Kidney (tissue), 14 donors: Measurements from ENCODE around the gene FOXL2. TPM values are rescaled to one million over a fixed set of nuclear protein-coding genes. Genes with fewer than 3 reads are reported as not detected.

ENCODE experiments used
- DNase-seq, 5 donors: peaks; one replicate each; pipeline ENCODE4 v3.0.0-alpha.2; 2013 to 2020
- FAIRE-seq: peaks from 2 replicates; lab custom pipeline; 2012; peaks lifted over from hg19 to GRCh38; lab: Jason Lieb, UNC
- H3K27ac ChIP-seq, 2 donors: one replicate each; pipeline ENCODE4 v1.7.0; 2013; ENCODE audit warnings: low read depth in 2 of 2, low read length in 2 of 2, inconsistent platforms in 1 of 2
- H3K27me3 ChIP-seq: one replicate; pipeline ENCODE4 v1.7.1; 2013; ENCODE audit warnings: low read length, inconsistent platforms; ENCODE audit not compliant: control insufficient read depth, insufficient read depth
- H3K36me3 ChIP-seq, 3 donors: one replicate each; pipeline versions ENCODE4 v1.7.0 to v1.7.1; 2013; ENCODE audit warnings: low read length in 3 of 3, control low read depth in 1 of 3, inconsistent platforms in 1 of 3; ENCODE audit not compliant: insufficient read depth in 3 of 3, control insufficient read depth in 2 of 3
- H3K4me1 ChIP-seq, 3 donors: one replicate each; pipeline versions ENCODE4 v1.7.0 to v1.7.1; 2013; ENCODE audit warnings: low read length in 3 of 3, inconsistent platforms in 1 of 3, low read depth in 1 of 3; ENCODE audit not compliant: control insufficient read depth in 2 of 3, insufficient read depth in 2 of 3
- H3K4me3 ChIP-seq, 3 donors: one replicate each; pipeline versions ENCODE4 v1.7.0 to v1.8.1; 2013; ENCODE audit warnings: low read length in 3 of 3, control low read depth in 1 of 3, inconsistent platforms in 1 of 3
- H3K9ac ChIP-seq, 3 donors: one replicate each; pipeline versions ENCODE4 v1.7.0 to v1.7.1; 2013; ENCODE audit warnings: low read length in 3 of 3, control low read depth in 1 of 3, inconsistent platforms in 1 of 3
- H3K9me3 ChIP-seq, 3 donors: one replicate each; pipeline versions ENCODE4 v1.7.0 to v1.7.1; 2013; ENCODE audit warnings: low read length in 3 of 3, control low read depth in 1 of 3, inconsistent platforms in 1 of 3; ENCODE audit not compliant: control insufficient read depth in 2 of 3, insufficient read depth in 1 of 3
- CTCF ChIP-seq: IDR thresholded peaks from 3 replicates; pipeline ENCODE4 v1.5.1; 2012; ENCODE audit warnings: mild to moderate bottlenecking, moderate library complexity, borderline replicate concordance; ENCODE audit not compliant: insufficient read depth; ENCODE audit errors: extremely low read depth
- intact Hi-C: fragments of 100-400 bp; cut with DNase I; formaldehyde crosslinking; loops from one replicate; pipeline ENCODE4 v1.11.1; 2022
- polyA plus RNA-seq: library from polyadenylated mRNA; stranded (reverse); fragments of 350-450 nt; fragmentation: Illumina TruSeq; extraction: RNeasy Lipid Tissue Mini Kit (QIAGEN cat#74804); gene quantifications from one replicate; pipeline ENCODE4 v1.2.3, GENCODE V29; 2014; ENCODE audit warnings: low read depth, low replicate concordance; ENCODE audit not compliant: insufficient read depth
- total RNA-seq: library from RNA; stranded (reverse); fragmentation: NEBNext Ultra II Directional; extraction: Animal tissue kit (Norgen Biotek cat#: 25700); gene quantifications from one replicate; pipeline ENCODE4 v1.2.1, GENCODE V29; 2021
- donor health status: control.
- donor health status: control.
- donor health status: control.
- donor health status: control.
- donor health status: control.
- donor health status: DM: yes; HTN: yes; CAD: no.
- donor health status: Normal renal cell carcinoma (clear cell type).

FOXL2 gene
- total and polyA plus RNA-seq, 2 donors from 2014 or later, result not detected

GRCh38 chr3:138949002-138949418 is 2.1 kb upstream of the FOXL2 start:
- peaks cover 0 to 20% (median 0%) of the 10 kb centered on the region in 3 donors for H3K4me1 ChIP-seq
- no peak overlapping the region for H3K9ac ChIP-seq
- no peak overlapping the region for H3K27ac ChIP-seq
- no peak overlapping the region for H3K4me3 ChIP-seq
- peaks cover 47% of the 10 kb centered on the region for H3K27me3 ChIP-seq
- FAIRE-seq, result no peak
- H3K9me3 ChIP-seq, result no peaks in the 10 kb centered on the region
- DNase-seq, result peak in 2 of 5 donors; percentile 26 to 29
- intact Hi-C loops, result no loop called here
- TF ChIP-seq CTCF, result no peak
- no peaks in the 10 kb centered on the region for H3K36me3 ChIP-seq

GRCh38 chr3:138948371-138949001 is 1.5 kb upstream of the FOXL2 start:
- peaks cover 0 to 20% (median 0%) of the 10 kb centered on the region in 3 donors for H3K4me1 ChIP-seq

GRCh38 chr3:138947495-138948121 is 671 bp upstream of the FOXL2 start:
- intact Hi-C loops, result no loop called here
- DNase-seq (peak in 1 of 5 donors; percentile 18), FAIRE-seq (no peak)
- Histone ChIP-seq H3K4me3 (no peak overlapping the region), H3K27me3 (peaks cover 61% of the 10 kb centered on the region), H3K4me1 (peaks cover 0 to 20% (median 0%) of the 10 kb centered on the region in 3 donors), H3K36me3 (no peaks in the 10 kb centered on the region), H3K27ac (no peak overlapping the region), H3K9me3 (no peaks in the 10 kb centered on the region), H3K9ac (no peak overlapping the region)
- no peak for TF ChIP-seq CTCF

More at GRCh38 chr3:138948371-138949001, 1.5 kb upstream of the FOXL2 start:
- no peak for TF ChIP-seq CTCF
- Histone ChIP-seq H3K4me3 (no peak overlapping the region), H3K9ac (no peak overlapping the region), H3K9me3 (no peaks in the 10 kb centered on the region), H3K27ac (no peak overlapping the region), H3K27me3 (peaks cover 53% of the 10 kb centered on the region), H3K36me3 (no peaks in the 10 kb centered on the region)
- FAIRE-seq (no peak), DNase-seq (no peak)
- intact Hi-C loops, result no loop called here
